Breast epithelium (tissue), 4 donors: ENCODE measurements around the gene ZNF256. TPM values are rescaled to one million over a fixed set of nuclear protein-coding genes. Genes with fewer than 3 reads are reported as not detected.

Experiments used
- DNase-seq, 2 donors: peaks; one replicate each; pipeline ENCODE4 v3.0.0-alpha.2; 2019; ENCODE audit warnings: low spot score in 2 of 2
- H3K27ac ChIP-seq, 2 donors: fragments of 200-600 bp; sonication (generic) in 1 of 2; one replicate each; pipeline ENCODE4 v1.5.1; 2016 to 2019; ENCODE audit warnings: mild to moderate bottlenecking in 1 of 2
- H3K27me3 ChIP-seq, 2 donors: fragments of 200-600 bp; sonication (generic) in 1 of 2; one replicate each; pipeline versions ENCODE4 v1.5.1 to v1.6.0; 2017 to 2019; ENCODE audit warnings: control low read depth in 1 of 2, mild to moderate bottlenecking in 1 of 2
- H3K36me3 ChIP-seq: fragments of 200-600 bp; one replicate; pipeline ENCODE4 v1.5.1; 2019
- H3K4me1 ChIP-seq, 2 donors: fragments of 200-600 bp; sonication (generic); one replicate each; pipeline ENCODE4 v1.5.1; 2016 to 2019; ENCODE audit warnings: control low read depth in 1 of 2
- H3K4me3 ChIP-seq, 3 donors: fragments of 200-600 bp; sonication (generic); 1 replicate in 2 of 3; 2 replicates in 1 of 3; pipeline ENCODE4 v1.5.1; 2016 to 2019; ENCODE audit warnings: mild to moderate bottlenecking in 3 of 3, moderate library complexity in 2 of 3
- H3K9me3 ChIP-seq, 2 donors: fragments of 200-600 bp; sonication (generic) in 1 of 2; one replicate each; pipeline ENCODE4 v1.5.1; 2016 to 2019; ENCODE audit warnings: control low read depth in 1 of 2
- CTCF ChIP-seq, 3 donors: fragments of 450-650 bp; IDR thresholded peaks; one replicate each; pipeline ENCODE4 v1.5.1; 2016 to 2017; ENCODE audit warnings: antibody characterized with exemption in 3 of 3, mild to moderate bottlenecking in 3 of 3, moderate library complexity in 3 of 3
- POLR2A ChIP-seq: fragments of 450-650 bp; IDR thresholded peaks from one replicate; pipeline ENCODE4 v1.6.1; 2016; ENCODE audit warnings: antibody characterized with exemption, mild to moderate bottlenecking, moderate library complexity
- POLR2AphosphoS5 ChIP-seq, 3 donors: sonication (generic); formaldehyde crosslinking; IDR thresholded peaks; one replicate each; pipeline ENCODE4 v1.6.1; 2017; ENCODE audit warnings: antibody characterized with exemption in 3 of 3
- intact Hi-C: fragments of 100-400 bp; cut with DNase I; formaldehyde crosslinking; loops from one replicate; pipeline ENCODE4 v1.15.1; 2023; ENCODE audit warnings: low total_unique reads
- total RNA-seq, 3 donors: library from RNA; depleted of rRNA; stranded (reverse); fragments of >200 nt; gene quantifications; one replicate each; pipeline ENCODE4 v1.1.0, GENCODE V29; 2016

Gene ZNF256
- total RNA-seq, 3 donors from 2014 or later, result 4.6 to 7.5 (median 7.3) TPM

GRCh38 chr19:57961785-57962184, 14.3 kb upstream of the ZNF256 start:
- DNase-seq, result no peak
- Histone ChIP-seq H3K9me3 (peaks cover 78 to 90% of the 10 kb centered on the region in 2 donors), H3K36me3 (no peaks in the 10 kb centered on the region), H3K4me1 (no peaks in the 10 kb centered on the region), H3K4me3 (no peak overlapping the region), H3K27me3 (no peaks in the 10 kb centered on the region), H3K27ac (no peak overlapping the region)
- intact Hi-C loops, result no loop called here
- TF ChIP-seq POLR2AphosphoS5 (IDR thresholded peaks at IDR 0.05) (no peak), POLR2A (no peak), CTCF (IDR thresholded peaks at IDR 0.05) (no peak)

GRCh38 chr19:57954996-57955395, 7.5 kb upstream of the ZNF256 start:
- Histone ChIP-seq H3K27me3 (no peaks in the 10 kb centered on the region), H3K36me3 (no peaks in the 10 kb centered on the region), H3K27ac (no peak overlapping the region), H3K9me3 (peaks cover 57 to 67% of the 10 kb centered on the region in 2 donors), H3K4me1 (no peaks in the 10 kb centered on the region), H3K4me3 (no peak overlapping the region)
- DNase-seq, result no peak
- intact Hi-C loops, result no loop called here
- no peak for TF ChIP-seq POLR2A
- no peak for TF ChIP-seq CTCF (IDR thresholded peaks at IDR 0.05)
- TF ChIP-seq POLR2AphosphoS5 (IDR thresholded peaks at IDR 0.05), result no peak

- no peak for DNase-seq
- no peaks in the 10 kb centered on the region for H3K27me3 ChIP-seq
- intact Hi-C loops, result no loop called here
- no peaks in the 10 kb centered on the region for H3K4me1 ChIP-seq
- no peak overlapping the region for H3K27ac ChIP-seq
- no peak overlapping the region for H3K4me3 ChIP-seq
- H3K36me3 ChIP-seq, result no peaks in the 10 kb centered on the region
- no peak for TF ChIP-seq POLR2A
- no peak for TF ChIP-seq POLR2AphosphoS5 (IDR thresholded peaks at IDR 0.05)
- TF ChIP-seq CTCF (IDR thresholded peaks at IDR 0.05), result no peak
- H3K9me3 ChIP-seq, result peaks cover 40 to 43% of the 10 kb centered on the region in 2 donors
These were observed 2.2 kb upstream of the ZNF256 start for GRCh38 chr19:57949702-57950101.

GRCh38 chr19:57949296-57949695, 1.8 kb upstream of the ZNF256 start:
- Histone ChIP-seq H3K27me3 (no peaks in the 10 kb centered on the region), H3K27ac (no peak overlapping the region), H3K9me3 (peaks cover 44% of the 10 kb centered on the region in 2 donors), H3K36me3 (no peaks in the 10 kb centered on the region), H3K4me3 (no peak overlapping the region), H3K4me1 (no peaks in the 10 kb centered on the region)
- TF ChIP-seq POLR2A, result no peak
- no peak for TF ChIP-seq POLR2AphosphoS5 (IDR thresholded peaks at IDR 0.05)
- TF ChIP-seq CTCF (IDR thresholded peaks at IDR 0.05), result no peak
- intact Hi-C loops, result no loop called here
- no peak for DNase-seq

GRCh38 chr19:57947088-57947418, 453 bp downstream of the ZNF256 start:
- TF ChIP-seq POLR2A (no peak), POLR2AphosphoS5 (IDR thresholded peaks at IDR 0.05) (no peak), CTCF (IDR thresholded peaks at IDR 0.05) (no peak)
- DNase-seq, result no peak
- Histone ChIP-seq H3K4me3 (peak overlapping the region; percentile 86 to 95 (median 86)), H3K4me1 (no peaks in the 10 kb centered on the region), H3K9me3 (peaks cover 48 to 52% of the 10 kb centered on the region in 2 donors), H3K36me3 (peaks cover 17% of the 10 kb centered on the region), H3K27ac (peak overlapping the region; percentile 85 to 90), H3K27me3 (no peaks in the 10 kb centered on the region)
- intact Hi-C loops, result no loop called here
